GM21447 (cell line): ENCODE data around the gene GJB1.
"Not testable (repeated sequence)": the region's sequence is repeated elsewhere in the genome, so short reads cannot be mapped to it uniquely, and the experiment has no call there.

Experiments used
- ATAC-seq: cut with Tn5 transposase; IDR thresholded peaks from one replicate; pipeline ENCODE4 v1.9.1; 2021; ENCODE audit not compliant: unreplicated experiment

GJB1 gene

DNA sequence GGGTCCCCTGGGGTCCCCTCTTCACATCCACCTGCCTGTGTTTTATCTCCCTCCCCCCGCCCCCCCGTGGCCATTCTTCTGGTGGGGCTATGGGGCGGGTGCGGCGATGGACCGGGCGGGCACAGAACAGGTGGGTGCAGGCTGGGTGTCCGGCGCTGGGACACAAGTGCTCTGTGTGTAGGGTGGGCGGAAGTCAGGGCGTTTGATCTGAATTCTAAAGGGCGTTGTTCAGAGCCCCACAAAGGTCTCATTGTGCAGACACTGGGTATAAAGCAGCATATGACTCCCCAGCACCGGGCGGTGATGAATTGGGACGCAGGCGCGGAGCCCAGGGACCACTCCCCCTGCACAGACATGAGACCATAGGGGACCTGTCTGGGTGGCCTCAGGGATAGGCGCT lies at the start of gene GJB1:
TSS of gene GJB1 (plus strand) at position 296 of the 400 bp plus-strand sequence. CDS start 484 bp downstream, outside the sequence.
- ATAC-seq: no peak

GRCh38 chrX:71173440-71173839 lies 49.6 kb upstream of the GJB1 start:
- no peak for ATAC-seq

DNA sequence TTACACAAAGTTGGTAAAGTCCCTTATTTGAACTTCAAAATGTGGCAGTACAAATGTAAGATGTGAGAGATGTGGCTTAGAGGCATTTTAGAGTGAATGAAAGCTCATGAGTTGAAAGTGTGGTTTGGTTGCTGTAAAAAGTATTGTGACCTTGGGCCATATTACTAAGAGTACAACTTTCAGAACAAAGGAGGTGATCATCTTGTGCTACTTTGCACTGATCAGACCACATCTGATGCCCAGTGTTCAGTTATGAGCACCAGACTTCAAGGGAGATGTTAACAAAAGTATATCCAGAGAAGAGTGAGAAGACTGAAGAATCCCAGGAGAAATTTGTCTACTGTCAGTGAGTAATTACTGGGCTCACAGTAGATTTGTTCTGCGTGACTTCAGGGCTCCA lies 48.2 kb upstream of the GJB1 start:
- no peak for ATAC-seq

GRCh38 chrX:71175531-71175930 lies 47.5 kb upstream of the GJB1 start:
- no peak for ATAC-seq

- no peak for ATAC-seq
Observed at GRCh38 chrX:71177327-71177726, 45.7 kb upstream of the GJB1 start.

DNA sequence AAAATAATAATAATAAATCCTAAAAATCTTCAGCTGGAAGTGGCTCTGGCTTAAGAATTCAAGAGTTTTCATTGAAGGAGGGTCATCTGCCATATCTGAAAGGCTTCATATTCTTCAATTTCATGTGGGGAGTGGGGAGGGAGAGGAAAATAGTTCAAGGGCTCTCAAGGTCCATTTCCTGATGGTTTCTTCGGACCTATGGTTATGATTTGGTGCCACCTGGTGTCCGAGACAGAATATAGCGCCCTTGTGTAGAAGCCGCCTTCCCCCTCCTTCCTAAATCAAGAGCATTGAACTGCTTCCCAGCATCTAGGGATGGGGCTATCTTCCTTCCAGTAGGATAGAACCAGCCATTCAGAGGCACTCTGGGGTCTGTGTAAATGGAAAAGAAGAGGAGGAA lies 44.1 kb upstream of the GJB1 start:
- ATAC-seq: no peak

DNA sequence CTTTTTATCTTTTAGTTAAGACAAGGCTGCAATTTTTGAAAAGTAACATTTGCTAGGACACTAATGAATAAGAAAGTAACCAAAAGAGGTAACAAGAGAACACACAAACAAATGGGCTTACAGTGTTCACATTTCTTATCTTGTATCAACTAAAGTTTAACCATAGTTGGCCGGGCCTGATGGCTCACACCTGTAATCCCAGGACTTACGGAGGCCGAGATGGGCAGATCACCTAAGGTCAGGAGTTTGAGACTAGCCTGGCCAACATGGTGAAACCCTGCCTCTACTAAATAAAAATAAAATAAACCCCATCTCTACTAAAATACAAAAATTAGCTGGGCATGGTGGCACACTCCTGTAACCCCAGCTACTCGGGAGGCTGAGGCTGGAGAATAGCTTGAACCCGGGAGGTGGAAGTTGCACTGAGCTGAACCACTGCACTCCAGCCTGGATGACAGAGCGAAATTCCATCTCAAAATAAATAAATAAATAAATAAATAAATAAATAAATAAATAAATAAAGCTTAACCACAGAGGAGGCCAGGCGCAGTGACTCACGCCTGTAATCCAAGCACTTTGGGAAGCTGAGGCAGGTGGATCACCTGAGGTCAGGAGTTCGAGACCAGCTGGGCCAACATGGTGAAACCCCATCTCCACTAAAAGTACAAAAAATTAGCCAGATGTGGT lies 42.3 kb upstream of the GJB1 start:
- not testable (repeated sequence) for ATAC-seq

- no peak for ATAC-seq
Observed at GRCh38 chrX:71181558-71181909, 41.5 kb upstream of the GJB1 start.

DNA sequence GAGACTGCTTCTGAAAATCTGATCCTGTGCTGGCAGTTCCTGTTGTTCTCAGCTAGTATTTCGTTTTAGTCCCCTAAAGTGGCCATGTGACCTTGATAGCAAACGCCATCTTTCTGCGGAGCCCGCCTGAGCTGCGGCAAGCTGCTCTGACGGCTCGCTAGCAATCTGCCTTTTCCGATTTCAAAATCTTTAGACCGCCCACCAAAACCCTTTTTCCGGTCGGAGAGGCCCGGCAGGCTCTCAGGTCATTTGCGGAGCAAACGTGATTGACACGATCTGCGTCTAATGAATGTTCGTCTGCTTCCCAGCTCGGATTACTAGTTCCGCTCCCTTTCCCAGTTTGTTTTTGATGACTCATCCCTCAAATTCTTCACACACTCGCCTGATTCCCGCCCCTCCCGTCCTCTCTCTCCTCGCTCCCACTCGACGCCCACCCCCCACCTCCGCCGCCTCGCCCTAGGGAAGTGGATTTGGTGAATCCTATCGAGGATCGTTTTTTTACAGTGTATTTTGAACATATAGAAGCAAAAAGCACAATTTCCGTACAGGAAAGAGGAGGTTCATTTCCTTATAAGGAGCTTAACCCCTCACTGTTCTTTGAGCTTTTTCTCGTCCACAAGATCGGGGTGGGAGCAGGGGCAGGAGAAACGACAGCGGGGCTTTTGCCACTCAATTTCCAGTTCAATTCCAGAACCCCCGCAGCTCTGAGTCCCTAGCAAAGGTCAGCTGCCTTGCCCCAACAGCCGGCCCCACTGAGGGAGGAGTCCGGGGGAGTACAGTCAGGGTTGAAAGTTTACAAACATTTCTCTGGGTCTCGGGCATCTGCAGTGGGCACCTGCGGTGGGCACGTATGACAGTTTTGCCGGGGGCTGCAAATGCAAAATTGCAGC lies 40.9 kb upstream of the GJB1 start:
- peak; percentile 87 for ATAC-seq

- ATAC-seq: no peak
Observed at GRCh38 chrX:71182871-71183270, 40.2 kb upstream of the GJB1 start.

- no peak for ATAC-seq
Observed at GRCh38 chrX:71183341-71183740, 39.7 kb upstream of the GJB1 start.

DNA sequence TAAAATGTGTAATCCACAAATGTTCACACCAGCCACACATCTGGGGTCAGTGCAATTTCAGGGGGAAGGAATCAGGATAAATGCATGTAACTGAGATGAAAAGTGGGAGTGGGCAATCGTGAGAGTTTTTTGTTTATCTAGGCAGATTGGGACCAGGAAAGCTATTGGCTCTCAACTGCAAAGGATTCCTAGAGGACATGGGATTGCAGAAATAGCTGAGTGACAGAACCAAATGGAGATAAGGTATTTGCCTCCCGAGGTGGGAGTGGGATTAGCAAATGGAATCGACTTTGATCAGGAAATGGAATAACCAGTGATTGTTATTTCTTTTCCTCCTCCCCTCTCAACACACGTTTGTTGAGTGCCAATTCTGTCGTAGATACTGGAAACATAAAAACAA lies 38.9 kb upstream of the GJB1 start:
- ATAC-seq: no peak

DNA sequence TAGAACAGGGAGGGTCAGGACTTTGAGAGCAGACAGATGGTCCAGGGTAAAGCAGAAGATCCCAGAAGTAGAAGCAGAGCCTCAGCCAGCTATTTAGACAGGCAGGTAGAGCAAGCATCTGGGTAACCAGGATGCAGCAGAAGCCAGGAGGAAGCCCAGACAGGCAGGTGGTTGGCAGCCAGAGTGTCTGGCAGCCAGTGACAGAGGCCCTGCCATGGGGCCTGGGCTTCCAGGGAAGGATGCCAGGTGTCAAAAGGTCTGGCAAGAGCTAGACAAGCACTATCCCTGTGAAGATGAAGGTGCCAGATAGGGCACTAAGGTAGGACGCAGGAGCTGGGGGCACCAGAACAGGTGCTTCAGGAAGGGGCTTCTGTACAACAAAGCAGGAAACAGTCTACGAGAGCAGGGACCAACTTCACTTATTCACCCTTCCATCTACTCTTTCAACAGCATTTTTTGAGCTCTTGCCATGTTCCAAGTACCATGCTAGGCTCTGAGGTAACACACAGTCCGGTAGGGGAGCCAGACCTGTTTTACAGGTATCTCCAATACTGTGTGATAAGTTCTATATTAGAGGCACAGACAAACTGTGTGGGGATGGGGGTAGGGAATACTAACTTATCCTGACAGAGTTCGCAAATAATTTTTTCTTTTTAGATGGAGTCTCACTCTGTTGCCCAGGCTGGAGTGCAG lies 38.1 kb upstream of the GJB1 start:
- no peak for ATAC-seq

GRCh38 chrX:71191248-71191647 lies 31.8 kb upstream of the GJB1 start:
- ATAC-seq: no peak

DNA sequence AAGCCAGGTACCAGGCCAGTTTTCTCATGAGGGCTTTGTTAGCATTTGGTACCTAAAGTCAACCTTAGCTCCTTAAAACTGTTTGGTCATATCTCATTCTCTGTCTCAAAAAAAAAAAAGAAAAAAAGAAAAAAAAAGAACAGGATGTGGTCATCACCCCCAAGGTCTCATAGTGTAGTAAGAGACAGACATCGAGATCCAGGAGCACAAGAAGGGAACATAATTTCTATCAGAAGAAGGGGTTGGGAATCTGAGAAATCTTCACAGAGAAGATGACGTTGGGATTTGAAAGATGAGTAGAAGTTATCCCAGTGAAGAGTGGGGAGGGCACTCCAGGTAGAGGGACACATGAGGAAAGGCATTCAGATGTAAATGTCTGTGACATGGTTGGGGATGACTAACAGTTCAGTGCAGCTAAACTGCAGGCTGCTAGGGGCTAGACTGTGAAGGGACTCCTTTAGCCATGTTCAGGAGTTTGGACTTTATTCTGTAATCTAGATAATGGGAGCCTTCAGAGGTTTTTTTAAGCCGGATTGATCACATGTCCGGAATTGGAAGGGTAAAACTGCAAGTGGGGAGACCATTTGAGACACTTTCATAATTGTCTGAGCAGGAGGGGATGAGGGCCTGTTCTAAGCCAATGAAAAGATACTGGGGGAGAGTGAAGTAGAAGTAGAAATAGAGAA lies 26.9 kb upstream of the GJB1 start:
- peak; percentile 57 for ATAC-seq

DNA sequence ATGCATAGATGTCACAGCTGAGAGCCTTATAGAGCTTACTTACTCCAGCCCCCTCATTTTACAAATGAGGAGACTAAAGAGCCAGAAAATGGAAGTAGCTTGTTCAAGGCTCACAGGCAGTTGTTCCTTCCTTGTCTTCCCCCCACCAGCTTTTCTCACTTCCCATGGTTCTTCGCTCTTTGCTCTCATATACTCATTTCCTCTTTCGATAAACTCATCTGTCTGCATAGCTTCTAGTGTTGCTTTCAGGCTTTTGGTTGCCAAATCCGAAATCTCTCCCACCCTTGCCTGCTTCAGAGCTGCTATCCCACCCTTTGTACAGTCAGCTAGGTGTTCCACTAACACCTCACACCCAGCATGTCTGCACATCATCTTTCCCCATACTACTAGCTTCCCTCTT lies 25.0 kb upstream of the GJB1 start:
- peak; percentile 83 for ATAC-seq

DNA sequence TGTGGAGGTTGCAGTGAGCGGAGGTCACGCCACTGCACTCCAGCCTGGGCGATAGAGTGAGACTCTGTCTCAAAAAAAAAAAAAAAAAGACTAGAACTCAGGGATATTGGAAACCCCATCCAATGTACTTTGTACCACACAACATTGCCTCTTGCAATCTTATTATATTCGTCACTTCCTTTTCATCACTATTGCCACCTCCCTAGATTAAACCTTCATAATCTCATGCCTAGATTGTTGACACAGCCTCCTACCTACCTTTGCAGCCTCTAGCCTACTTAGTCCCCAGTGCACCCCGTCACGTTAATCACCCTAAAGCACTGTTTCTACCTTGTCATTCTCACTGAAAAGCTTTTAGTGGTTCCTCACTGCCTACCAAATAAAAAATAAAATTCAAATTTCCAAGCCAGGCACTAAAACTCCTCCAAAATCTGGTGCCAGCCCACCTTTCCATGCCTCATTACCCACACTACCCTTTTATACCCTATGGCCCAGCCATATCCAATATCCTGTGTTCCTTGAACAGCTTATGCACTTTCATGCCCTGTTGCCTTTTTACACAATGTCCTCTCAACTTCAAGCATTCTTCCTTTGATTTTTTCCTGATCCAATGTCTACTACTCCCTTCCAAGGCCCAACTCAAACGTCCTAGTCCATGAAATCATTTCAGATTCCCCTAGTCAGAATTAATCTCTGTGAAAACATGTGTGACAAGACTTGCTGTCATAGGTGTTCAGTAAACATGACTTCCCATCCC lies 23.6 kb upstream of the GJB1 start:
- no peak for ATAC-seq

- no peak for ATAC-seq
Observed at GRCh38 chrX:71210816-71211215, 12.2 kb upstream of the GJB1 start.

DNA sequence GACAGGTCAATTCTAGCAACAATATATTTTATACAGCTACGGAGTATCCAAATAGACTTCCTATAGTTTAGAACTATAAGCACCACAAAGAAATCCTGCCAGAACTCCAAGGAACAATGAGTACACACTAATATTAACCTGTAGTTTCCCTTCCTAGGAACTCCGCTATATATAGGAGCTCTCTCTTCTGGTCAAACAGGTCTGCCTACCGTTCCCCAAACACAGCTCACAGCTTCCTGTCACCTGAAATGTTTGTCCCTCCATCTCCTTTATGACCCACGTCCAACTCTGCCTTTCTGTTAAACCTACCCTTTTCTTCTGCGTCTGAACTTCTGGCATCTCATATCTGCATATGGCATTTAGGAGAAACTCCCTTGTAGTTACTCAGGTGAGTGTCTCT lies 10.5 kb upstream of the GJB1 start:
- ATAC-seq: no peak

GRCh38 chrX:71214152-71214551 lies 8.9 kb upstream of the GJB1 start:
- ATAC-seq: no peak
